ENCODE results near the gene ABHD6.

- TF ChIP-seq CTCF (IDR thresholded peaks at IDR 0.05) (no peak), POLR2AphosphoS5 (IDR thresholded peaks at IDR 0.05) (no peak), POLR2A (IDR thresholded peaks at IDR 0.05) (no peak), EP300 (IDR thresholded peaks at IDR 0.05) (no peak)
These were observed 6.5 kb downstream of the ABHD6 start for GRCh38 chr3:58243976-58244585.
